Measurements from ENCODE around the gene ANK3. TPM values are rescaled to one million over a fixed set of nuclear protein-coding genes. Genes with fewer than 3 reads are reported as not detected.

Gene ANK3
- total and polyA plus RNA-seq, 2 experiments from 2014 or later: 44.9 to 95.8 TPM

- Histone ChIP-seq H3K4me3 (no peak overlapping the region), H3K27ac (no peak overlapping the region), H3K9me3 (ENCODE audit: low read depth) (no peaks in the 10 kb centered on the region), H3K36me3 (no peaks in the 10 kb centered on the region), H3K27me3 (no peaks in the 10 kb centered on the region), H3K4me1 (ENCODE audit: low read depth) (no peaks in the 10 kb centered on the region)
- DNase-seq (ENCODE audit: low read depth in 1 of 2, low spot score in 1 of 2): no peak
- no peak for TF ChIP-seq CTCF (IDR thresholded peaks at IDR 0.05; ENCODE audit: low read depth, low read length)
Observed at GRCh38 chr10:59980356-59980755, 409.3 kb downstream of the ANK3 start.

DNA sequence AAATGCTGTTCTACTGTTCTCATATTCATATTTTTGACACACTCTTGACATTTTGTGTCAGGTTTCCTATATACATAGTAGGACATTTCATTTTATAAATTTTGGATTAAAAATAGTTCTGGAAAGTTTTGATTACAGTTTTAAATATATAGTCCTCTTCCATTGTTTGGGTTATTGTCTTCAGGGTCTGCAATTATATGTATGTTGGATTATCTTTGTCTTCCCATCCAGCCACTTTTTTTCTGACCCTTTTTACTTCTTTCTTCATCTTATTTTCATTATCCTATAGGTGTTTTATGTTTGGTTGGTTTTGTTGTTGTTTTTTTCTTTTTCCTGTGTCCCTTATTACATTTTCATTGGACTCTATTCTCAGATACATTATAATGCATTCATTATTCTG, 412.2 kb downstream of the ANK3 start:
- Histone ChIP-seq H3K4me1 (ENCODE audit: low read depth) (no peaks in the 10 kb centered on the region), H3K27ac (no peak overlapping the region), H3K4me3 (no peak overlapping the region), H3K9me3 (ENCODE audit: low read depth) (no peaks in the 10 kb centered on the region), H3K27me3 (no peaks in the 10 kb centered on the region), H3K36me3 (no peaks in the 10 kb centered on the region)
- no peak for TF ChIP-seq CTCF (IDR thresholded peaks at IDR 0.05; ENCODE audit: low read depth, low read length)
- DNase-seq (ENCODE audit: low read depth in 1 of 2, low spot score in 1 of 2): no peak

- H3K4me1 ChIP-seq (ENCODE audit: low read depth): no peaks in the 10 kb centered on the region
- H3K36me3 ChIP-seq: no peaks in the 10 kb centered on the region
- H3K9me3 ChIP-seq (ENCODE audit: low read depth): no peaks in the 10 kb centered on the region
- no peaks in the 10 kb centered on the region for H3K27me3 ChIP-seq
- DNase-seq (ENCODE audit: low read depth in 1 of 2, low spot score in 1 of 2): no peak
- no peak overlapping the region for H3K4me3 ChIP-seq
- H3K27ac ChIP-seq: no peak overlapping the region
- no peak for TF ChIP-seq CTCF (IDR thresholded peaks at IDR 0.05; ENCODE audit: low read depth, low read length)
Observed at GRCh38 chr10:59976909-59977308, 412.8 kb downstream of the ANK3 start.

Measured in cardiac muscle cell (in vitro differentiated cells and primary cell).